ENCODE measurements around the gene TUSC7. TPM values are rescaled to one million over a fixed set of nuclear protein-coding genes. Genes with fewer than 3 reads are reported as not detected.

Gene TUSC7
- total and polyA plus RNA-seq, 2 experiments from 2014 or later, result 1.9 TPM; not detected in 1

DNA sequence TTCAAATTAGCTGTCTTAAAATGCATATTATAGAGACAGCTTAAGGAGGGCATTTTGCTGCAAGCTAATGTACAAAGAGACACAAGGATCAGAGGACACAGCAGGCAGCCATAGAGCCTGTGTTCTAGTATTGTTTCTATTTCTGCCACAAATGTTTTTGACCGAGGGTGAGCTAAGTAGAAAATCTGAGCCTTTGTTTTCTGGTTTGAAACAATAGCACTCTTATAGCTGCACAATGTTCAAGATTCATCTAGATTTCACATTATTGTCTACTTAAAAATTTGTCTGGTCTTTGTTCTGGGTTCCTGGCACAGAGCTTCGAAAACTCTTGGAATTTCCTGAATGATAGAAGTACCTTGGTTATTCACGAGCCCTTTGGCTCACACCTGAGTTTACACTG, 40.0 kb upstream of the TUSC7 start:
- TF ChIP-seq, protein P1, sequence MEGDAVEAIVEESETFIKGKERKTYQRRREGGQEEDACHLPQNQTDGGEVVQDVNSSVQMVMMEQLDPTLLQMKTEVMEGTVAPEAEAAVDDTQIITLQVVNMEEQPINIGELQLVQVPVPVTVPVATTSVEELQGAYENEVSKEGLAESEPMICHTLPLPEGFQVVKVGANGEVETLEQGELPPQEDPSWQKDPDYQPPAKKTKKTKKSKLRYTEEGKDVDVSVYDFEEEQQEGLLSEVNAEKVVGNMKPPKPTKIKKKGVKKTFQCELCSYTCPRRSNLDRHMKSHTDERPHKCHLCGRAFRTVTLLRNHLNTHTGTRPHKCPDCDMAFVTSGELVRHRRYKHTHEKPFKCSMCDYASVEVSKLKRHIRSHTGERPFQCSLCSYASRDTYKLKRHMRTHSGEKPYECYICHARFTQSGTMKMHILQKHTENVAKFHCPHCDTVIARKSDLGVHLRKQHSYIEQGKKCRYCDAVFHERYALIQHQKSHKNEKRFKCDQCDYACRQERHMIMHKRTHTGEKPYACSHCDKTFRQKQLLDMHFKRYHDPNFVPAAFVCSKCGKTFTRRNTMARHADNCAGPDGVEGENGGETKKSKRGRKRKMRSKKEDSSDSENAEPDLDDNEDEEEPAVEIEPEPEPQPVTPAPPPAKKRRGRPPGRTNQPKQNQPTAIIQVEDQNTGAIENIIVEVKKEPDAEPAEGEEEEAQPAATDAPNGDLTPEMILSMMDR (IDR thresholded peaks at IDR 0.05; ENCODE audit: low read depth, low read length), result no peak
- no peak for DNase-seq (ENCODE audit: low read depth in 1 of 2, low spot score in 1 of 2)
- no peaks in the 10 kb centered on the region for H3K9me3 ChIP-seq (ENCODE audit: low read depth)

DNA sequence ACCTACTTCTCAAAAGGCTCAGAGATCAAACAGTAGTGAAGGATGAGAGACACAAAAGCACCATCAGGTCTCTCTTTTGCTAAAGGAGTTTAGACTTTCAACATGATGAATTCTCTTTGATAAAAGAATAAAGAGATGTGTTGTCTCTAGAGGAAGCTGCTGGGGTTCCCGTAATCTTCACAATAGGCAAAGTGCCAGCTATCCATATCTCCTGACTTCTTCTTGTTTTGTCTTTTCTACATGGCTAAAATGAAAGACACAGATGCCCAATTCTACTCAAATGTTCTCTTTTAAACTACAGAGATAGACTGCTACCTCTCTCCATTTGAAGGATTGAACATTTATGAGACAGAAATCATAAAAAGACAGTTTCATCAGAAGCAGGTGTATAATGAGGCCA, 38.4 kb upstream of the TUSC7 start:
- DNase-seq (ENCODE audit: low read depth in 1 of 2, low spot score in 1 of 2), result no peak
- Histone ChIP-seq H3K27ac (no peak overlapping the region), H3K9me3 (ENCODE audit: low read depth) (no peaks in the 10 kb centered on the region), H3K27me3 (no peaks in the 10 kb centered on the region), H3K4me1 (ENCODE audit: low read depth) (no peaks in the 10 kb centered on the region), H3K4me3 (no peak overlapping the region), H3K36me3 (no peaks in the 10 kb centered on the region)
- TF ChIP-seq, protein P1 (IDR thresholded peaks at IDR 0.05; ENCODE audit: low read depth, low read length), result no peak

More for the DNA sequence above, 40.0 kb upstream of the TUSC7 start:
- H3K4me1 ChIP-seq (ENCODE audit: low read depth), result no peaks in the 10 kb centered on the region
- H3K4me3 ChIP-seq, result no peak overlapping the region
- H3K36me3 ChIP-seq, result no peaks in the 10 kb centered on the region
- H3K27ac ChIP-seq, result no peak overlapping the region
- H3K27me3 ChIP-seq, result no peaks in the 10 kb centered on the region

DNA sequence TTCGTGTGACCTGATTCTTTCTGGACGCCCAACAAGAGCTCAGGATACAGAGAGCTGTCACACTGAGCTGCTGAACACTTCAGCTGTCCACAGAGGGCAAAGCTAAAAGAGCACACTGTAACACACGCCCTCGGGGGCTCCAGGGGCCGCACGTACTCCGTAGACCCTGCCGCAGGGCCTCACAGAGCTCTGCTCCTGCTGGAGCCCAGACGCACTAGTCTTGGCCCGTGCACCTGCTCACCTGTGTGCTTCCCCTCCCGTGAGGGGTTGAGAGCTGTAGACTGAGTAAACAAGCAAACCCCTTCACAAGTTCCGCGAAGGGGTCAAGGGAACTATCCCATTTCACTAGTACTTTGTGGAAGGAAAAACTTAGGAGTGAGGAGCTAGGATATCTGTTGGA, 30.7 kb upstream of the TUSC7 start:
- TF ChIP-seq, protein P1 (IDR thresholded peaks at IDR 0.05; ENCODE audit: low read depth, low read length), result no peak
- no peak overlapping the region for H3K4me3 ChIP-seq
- H3K36me3 ChIP-seq, result no peaks in the 10 kb centered on the region
- no peaks in the 10 kb centered on the region for H3K9me3 ChIP-seq (ENCODE audit: low read depth)
- H3K4me1 ChIP-seq (ENCODE audit: low read depth), result no peaks in the 10 kb centered on the region
- H3K27ac ChIP-seq, result no peak overlapping the region
- no peak for DNase-seq (ENCODE audit: low read depth in 1 of 2, low spot score in 1 of 2)
- H3K27me3 ChIP-seq, result no peaks in the 10 kb centered on the region

DNA sequence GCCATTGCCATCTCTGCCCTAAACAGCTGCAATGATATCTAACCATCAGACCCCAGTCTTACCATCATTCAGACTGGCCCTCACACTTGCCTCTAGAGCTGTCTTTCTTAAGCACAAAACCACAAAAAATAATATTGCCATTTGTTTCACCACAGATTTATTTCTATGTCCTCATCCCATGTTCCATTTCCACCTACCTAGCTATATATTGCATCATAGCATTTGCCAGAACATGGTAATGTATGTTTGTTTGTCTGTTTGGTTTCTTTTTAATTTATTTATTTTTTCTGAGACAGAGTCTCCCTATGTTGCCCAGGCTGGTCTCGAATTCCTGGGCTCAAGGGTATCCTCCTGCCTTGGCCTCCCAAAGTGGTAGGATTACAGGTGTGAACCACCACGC, 18.5 kb upstream of the TUSC7 start:
- H3K27me3 ChIP-seq, result no peaks in the 10 kb centered on the region
- H3K27ac ChIP-seq, result no peak overlapping the region
- H3K36me3 ChIP-seq, result no peaks in the 10 kb centered on the region
- no peak overlapping the region for H3K4me3 ChIP-seq
- H3K9me3 ChIP-seq (ENCODE audit: low read depth), result no peaks in the 10 kb centered on the region
- no peaks in the 10 kb centered on the region for H3K4me1 ChIP-seq (ENCODE audit: low read depth)
- TF ChIP-seq, protein P1 (IDR thresholded peaks at IDR 0.05; ENCODE audit: low read depth, low read length), result no peak
- no peak for DNase-seq (ENCODE audit: low read depth in 1 of 2, low spot score in 1 of 2)

DNA sequence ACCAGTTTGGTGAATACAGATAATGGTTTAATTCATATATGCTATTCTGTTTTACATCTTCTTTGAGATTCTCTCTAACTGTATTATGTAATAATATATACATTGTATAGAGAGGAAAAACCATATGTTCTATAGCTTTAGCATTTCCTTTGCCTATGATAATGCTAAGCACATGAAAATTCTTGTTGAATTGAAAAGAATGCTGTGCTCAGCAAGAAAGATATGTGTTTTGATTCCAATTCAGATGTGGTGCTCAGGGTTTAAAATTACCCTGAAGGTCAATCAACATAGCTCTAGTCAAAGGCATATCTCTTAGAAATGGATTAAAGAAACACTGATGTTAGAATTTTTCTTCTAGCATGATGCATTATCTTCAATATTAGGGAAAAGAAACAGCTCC, 8.5 kb upstream of the TUSC7 start:
- Histone ChIP-seq H3K9me3 (ENCODE audit: low read depth) (no peaks in the 10 kb centered on the region), H3K27me3 (no peaks in the 10 kb centered on the region), H3K36me3 (no peaks in the 10 kb centered on the region), H3K4me3 (no peak overlapping the region), H3K4me1 (ENCODE audit: low read depth) (no peaks in the 10 kb centered on the region), H3K27ac (no peak overlapping the region)
- TF ChIP-seq, protein P1 (IDR thresholded peaks at IDR 0.05; ENCODE audit: low read depth, low read length), result no peak
- DNase-seq (ENCODE audit: low read depth in 1 of 2, low spot score in 1 of 2), result no peak

DNA sequence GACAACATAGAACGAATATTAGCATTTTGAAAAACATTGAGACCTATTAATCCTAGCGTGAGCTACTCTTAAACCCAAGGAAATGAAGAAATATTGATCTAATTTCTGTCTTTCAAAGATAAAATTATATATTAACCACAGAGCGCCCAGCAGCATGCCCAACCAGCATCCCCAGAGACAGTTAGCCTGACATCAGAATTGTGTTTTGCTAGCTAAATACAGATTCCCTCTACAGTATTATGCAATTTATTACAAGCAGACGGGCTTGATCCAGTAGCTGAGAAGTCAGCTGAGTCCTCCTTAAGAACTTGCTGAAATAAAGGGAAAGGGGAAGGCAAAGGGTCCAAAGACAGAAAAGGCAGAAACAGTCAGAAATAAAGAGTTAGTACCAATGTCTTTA, 7.2 kb upstream of the TUSC7 start:
- DNase-seq (ENCODE audit: low read depth in 1 of 2, low spot score in 1 of 2), result no peak
- Histone ChIP-seq H3K9me3 (ENCODE audit: low read depth) (no peaks in the 10 kb centered on the region), H3K36me3 (no peaks in the 10 kb centered on the region), H3K27me3 (no peaks in the 10 kb centered on the region), H3K4me1 (ENCODE audit: low read depth) (no peaks in the 10 kb centered on the region), H3K27ac (no peak overlapping the region), H3K4me3 (no peak overlapping the region)
- TF ChIP-seq, protein P1 (IDR thresholded peaks at IDR 0.05; ENCODE audit: low read depth, low read length), result no peak

Measured in cardiac muscle cell (in vitro differentiated cells and primary cell).